Measurements from ENCODE around the gene COL21A1.

The COL21A1 gene

DNA sequence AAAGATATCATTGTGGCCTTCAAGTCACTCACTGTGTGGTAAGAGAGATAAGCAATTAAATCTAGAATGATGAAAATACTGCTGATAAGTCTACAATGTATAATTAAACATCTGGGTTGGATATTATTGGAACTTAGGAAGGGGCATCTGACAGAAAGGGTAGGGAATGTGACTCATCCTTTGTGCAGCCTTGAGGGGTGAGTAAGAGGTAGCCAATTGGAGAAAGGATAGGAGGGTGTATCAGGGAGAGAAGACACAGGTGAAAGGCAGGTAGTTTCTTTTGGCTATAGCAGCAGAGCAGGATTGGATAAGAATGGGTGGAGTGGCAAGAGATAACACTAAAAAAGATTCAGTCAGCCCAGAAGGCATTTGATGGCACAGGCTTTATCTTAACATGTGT, 182.0 kb downstream of the COL21A1 start:
- no peak overlapping the region for H3K27ac ChIP-seq
- no peak for DNase-seq (ENCODE audit: low read depth, low spot score)

DNA sequence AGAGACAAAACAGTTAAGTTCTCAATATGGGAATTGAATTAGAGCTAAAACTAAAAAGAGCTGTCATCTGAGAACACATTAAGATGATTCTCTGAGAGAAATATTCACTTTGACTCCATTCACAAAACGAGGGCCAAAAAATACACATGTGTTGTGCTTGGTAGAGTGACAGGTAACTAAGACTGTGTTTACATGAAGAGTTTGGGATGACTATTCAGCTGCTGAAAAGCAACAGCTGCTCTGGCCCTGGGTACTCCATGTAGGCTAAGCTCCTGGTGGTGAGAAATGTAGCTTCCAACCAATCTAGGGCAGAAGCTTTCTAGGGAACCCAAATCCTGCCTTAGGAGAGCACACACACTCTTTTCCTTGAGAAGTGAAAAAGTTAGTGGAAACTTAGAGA, 184.5 kb downstream of the COL21A1 start:
- DNase-seq (ENCODE audit: low read depth, low spot score) = no peak
- H3K27ac ChIP-seq = no peak overlapping the region

DNA sequence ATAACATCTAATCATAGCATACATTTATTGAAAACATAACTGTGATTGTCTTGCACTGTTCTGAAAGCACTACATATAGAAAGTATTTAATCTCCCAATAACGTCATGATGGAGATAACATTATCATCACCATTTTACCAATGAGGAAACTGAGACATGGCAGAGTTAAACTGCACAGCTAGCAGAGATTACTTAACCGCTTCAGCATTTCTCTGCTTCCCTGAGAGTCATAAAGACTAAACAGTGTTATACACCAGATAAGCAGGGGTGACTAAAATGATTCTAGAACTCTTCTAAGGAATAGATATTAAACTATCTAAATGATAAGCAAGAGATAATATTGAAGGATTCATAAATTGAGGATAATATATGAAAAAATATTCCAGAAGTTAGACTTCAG, 188.7 kb downstream of the COL21A1 start:
- no peak for DNase-seq (ENCODE audit: low read depth, low spot score)

DNA sequence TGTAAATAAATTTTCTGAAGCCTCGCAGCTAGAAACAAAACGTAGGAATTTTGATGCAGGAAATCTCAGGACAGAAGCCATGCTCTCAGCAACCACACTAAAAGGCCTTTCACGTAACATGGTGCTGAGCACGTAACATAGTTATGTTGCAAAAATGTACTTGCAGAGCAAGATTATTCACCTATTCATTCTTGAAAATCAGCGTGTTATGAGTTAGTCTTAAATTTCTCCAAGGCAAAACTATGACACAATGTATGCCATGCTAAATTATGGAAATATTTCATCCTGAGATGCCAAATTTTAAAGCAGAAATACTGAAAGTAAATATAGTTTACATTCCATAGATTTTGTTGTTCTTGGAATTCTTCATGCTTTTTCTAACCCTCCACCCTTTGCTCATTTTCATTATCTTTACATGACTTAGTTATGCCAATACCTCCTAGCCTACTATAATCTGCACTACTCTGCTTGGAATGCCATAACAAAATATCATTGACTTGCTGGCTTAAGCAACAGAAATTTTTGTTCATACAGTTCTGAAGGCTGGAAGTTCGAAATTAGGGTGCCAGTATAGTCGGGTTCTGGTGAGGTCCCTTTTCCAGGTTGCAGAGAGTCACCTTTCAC, 192.2 kb downstream of the COL21A1 start:
- H3K27ac ChIP-seq = no peak overlapping the region
- DNase-seq (ENCODE audit: low read depth, low spot score) = no peak

More for the DNA sequence above, 188.7 kb downstream of the COL21A1 start:
- no peak overlapping the region for H3K27ac ChIP-seq

DNA sequence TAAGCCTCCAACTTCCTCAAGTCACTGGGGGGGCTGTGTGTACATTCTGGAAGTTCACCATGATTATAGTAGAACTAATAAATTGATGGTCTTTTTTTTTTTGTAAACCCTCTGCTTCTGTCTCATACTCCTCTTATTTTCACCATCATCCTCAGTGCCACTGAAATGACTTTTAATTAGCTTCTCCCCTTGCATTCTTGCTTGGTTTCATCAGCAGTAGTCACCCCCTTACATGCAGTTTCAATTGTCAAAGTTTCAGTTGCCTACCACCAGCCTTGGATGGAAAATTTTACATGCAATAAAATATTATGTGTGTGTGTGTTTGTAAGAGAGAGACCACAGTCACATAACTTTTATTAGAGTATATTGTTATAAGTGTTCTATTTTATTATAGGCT, 196.2 kb downstream of the COL21A1 start:
- DNase-seq (ENCODE audit: low read depth, low spot score) = no peak
- H3K27ac ChIP-seq = no peak overlapping the region

DNA sequence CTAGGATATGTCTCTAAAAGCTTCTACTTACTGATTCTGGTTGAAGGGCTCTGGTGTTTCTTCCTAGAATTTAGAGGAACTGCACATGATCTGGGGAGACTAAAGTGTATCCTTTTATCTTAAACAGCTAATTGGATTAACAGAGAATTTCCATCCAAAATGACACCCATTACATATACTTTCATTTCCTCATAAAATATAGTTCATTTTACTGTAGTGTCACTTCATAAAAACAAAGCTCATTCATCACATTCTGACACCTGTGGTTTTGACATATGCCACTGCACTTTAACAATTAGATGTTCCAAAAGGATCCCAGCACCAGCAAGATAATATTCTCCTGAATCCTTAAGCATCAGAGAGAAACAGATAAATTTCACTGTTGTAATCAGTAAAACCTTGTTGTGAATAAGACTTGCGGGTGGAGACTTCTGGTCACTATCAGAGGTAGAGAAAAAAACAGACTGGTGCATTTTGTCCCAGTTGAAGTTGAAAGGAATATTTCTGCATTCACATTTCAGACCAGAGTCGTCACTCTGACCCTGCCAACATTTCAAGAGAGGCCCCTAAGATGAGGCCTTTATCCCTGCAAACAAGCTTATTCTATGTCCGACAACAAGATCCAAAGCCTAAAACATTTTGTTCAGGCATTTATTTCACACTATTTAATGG, 196.7 kb downstream of the COL21A1 start:
- H3K27ac ChIP-seq = no peak overlapping the region
- no peak for DNase-seq (ENCODE audit: low read depth, low spot score)

DNA sequence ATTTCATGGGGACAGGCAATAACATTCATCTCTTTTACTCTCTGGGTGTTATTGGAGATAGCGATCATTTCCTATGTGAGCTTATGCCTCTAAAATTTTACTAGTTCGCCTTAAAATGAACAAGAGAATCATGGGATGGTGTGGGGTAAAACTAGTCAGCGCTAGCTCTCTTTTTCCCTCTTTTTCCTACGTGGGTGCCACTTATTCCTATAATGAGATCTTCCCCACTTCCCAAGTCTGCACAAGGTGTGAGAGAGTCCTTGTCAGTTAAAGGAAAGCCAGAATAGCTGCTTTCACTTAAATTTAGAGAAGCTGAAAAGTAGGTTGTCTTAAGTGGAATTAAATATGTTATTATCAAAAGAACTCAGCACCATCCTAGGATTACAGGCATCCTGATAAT, 198.8 kb downstream of the COL21A1 start:
- no peak for DNase-seq (ENCODE audit: low read depth, low spot score)
- H3K27ac ChIP-seq = no peak overlapping the region

DNA sequence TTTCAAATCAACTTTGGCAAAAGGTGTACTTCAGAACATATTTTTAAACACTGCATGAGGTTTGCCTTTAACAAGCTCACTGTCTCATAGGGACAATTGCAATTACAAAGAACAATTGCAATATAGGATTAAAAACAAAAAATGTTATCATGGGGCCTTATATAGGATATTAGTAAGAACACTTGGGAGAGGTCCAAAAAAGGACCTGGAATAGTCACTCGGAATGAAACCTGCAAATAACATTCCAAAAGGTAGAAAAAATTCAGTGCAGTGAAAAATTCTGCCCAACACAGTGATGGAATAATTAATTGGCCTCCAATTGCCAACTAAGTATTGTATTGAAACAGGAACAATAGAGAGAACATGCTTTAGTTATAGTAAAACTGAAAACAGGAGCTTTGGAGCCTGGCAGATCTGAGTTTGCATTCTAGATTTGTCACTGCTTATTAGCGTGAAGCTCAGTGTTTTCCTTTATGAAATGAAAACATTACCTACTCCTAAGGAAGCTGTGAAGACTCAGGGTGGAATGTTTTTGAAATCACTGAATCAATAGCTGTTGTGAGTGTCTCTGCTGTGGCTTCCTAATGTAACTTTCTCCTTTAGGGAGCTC, 199.3 kb downstream of the COL21A1 start:
- DNase-seq (ENCODE audit: low read depth, low spot score) = no peak
- H3K27ac ChIP-seq = no peak overlapping the region

DNA sequence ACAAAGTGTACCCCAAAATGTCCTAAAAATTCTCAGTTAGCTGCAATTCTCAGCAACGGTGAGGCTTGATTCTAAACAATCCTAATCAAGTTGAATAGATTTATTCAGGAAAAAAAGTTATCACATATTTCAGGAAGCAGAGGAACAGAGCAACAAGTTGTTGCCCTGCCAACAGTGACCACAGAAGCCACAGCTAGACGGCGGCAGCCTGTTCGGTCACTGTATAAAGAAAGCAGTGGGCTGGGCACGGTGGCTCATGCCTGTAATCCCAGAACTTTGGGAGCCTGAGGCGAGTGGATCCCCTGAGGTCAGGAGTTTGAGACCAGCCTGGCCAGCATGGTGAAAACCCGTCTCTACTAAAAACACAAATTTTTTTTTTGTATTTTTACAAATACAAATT, 200.8 kb downstream of the COL21A1 start:
- DNase-seq (ENCODE audit: low read depth, low spot score) = peak; percentile 39
- H3K27ac ChIP-seq = no peak overlapping the region

DNA sequence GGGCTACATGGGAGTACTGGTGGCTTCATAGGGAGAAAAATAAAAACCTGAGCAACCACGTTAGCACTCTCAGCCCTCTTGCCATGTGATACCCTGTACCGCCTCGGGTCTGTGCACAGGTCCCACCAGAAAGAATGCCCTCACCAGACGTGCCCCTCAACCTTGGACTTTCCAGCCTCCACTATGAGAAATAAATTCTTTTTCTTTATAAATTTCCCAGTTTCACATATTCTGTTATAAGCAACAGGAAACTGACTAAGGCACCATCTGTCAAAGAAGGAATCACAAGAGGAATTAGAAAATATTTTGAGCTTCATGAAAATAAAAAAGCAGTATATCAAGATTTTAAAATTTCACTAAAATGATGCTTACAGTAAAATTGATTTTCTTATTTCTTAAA, 203.6 kb downstream of the COL21A1 start:
- peak overlapping the region; percentile 8 for H3K27ac ChIP-seq
- DNase-seq (ENCODE audit: low read depth, low spot score) = no peak

DNA sequence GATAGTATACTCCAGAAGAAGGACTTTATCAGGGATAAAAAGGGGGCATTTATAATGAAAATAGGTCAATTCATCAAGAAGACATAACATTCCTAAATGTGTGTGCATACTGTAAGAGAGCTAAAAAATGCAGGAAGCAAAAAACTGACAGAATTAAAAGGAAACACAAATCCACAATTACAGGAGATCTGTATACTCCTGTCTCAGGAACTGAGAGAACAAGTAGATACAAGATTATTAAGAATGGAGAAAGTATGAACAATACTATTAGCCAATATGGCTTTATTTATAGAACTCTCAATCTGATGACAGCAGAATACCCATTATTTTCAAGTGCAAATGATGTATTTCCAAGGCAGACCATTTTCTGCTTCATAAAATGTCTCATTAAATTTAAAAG, 204.3 kb downstream of the COL21A1 start:
- no peak for DNase-seq (ENCODE audit: low read depth, low spot score)
- H3K27ac ChIP-seq = peak overlapping the region; percentile 8

DNA sequence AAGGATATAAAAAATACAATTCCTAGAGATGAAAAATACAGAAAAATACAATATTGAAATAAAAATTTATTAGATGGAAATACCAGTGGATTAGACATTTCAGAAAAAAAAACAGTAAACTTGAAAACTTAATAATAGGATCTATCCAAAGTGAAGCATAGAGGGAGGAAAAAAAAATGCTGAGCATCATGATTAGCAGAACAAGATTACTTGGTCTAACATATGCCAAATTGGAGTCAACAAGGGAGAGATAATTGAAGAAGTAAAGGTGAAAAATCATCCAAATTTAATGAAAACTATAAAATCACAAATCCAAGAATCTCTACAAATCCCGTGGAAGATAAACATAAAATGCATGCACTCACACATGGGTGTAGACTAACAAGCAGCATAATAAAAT, 205.8 kb downstream of the COL21A1 start:
- no peak for DNase-seq (ENCODE audit: low read depth, low spot score)
- H3K27ac ChIP-seq = no peak overlapping the region

DNA sequence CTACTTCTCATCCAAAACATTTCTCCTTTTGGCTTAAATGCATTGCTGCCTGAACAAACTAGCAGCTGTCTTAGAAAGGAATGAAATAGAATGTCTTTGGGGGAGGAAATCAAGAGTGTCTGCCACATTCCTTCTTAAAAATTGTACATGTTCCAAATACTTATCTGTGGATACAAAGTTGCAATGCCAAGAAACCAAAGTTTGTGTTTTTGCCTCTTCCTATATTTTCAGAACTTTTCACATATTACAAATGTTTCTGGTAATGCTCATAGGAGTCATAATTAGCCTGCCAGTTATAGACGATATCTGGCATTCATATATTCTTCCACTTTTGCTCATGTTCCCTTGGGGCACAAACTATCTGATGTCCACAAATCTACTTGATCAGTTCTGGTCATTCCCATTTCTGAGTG, 206.5 kb downstream of the COL21A1 start:
- DNase-seq (ENCODE audit: low read depth, low spot score) = no peak
- peak overlapping the region; percentile 27 for H3K27ac ChIP-seq

DNA sequence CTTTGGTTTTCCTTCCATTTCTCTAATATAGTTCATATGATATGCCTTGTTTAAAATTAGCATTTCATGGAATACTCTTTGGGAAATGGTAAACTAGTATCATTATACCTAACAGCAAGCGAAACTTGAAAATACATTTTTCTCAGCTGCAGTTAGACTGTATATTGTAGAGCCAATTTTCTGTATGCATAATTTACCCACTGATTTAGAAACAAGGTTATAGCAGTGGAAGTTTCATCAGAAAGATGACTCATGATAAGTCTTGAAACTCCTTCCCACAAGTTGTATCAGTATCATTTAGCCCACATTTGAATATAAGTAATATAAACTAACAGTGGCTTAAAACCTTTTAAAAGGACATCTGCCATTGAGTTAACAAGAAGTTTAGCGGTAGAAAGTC, 207.2 kb downstream of the COL21A1 start:
- DNase-seq (ENCODE audit: low read depth, low spot score) = peak; percentile 22
- H3K27ac ChIP-seq = peak overlapping the region; percentile 27

DNA sequence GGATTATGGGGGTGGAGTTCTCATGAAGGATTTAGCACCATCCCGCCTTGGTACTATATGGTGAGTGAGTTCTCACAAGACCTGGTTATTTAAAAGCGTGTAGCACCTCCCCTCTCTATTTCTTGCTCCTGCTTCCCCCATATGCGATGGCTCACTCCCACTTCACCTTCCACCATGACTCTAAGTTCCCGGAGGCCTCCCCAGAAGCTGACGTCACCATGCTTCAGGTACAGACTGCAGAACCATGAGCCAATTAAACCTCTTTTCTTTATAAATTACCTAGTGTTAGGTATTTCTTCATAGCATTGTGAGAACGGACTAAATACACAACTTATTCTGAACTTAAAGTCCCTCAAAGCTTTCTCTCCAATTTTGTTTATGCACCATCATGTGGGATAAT, 208.6 kb downstream of the COL21A1 start:
- H3K27ac ChIP-seq = no peak overlapping the region
- DNase-seq (ENCODE audit: low read depth, low spot score) = no peak

DNA sequence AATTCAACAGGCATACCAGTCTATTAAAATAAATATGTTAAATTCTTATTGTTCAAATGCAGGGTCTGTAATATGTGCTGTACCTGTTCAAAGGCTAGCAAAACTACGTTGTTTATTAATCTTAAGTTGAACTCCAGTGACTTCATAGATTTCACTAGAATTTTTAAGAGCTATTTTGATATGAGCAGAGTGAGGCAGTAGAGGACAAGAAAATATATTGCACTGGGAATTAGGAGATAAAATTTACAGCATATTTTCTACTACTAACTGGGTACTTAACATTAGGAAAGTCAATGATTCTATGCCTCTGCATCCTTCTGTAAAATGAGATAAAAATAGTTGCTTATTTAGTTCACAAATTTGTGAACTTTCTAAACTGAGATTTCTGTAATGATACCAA, 209.8 kb downstream of the COL21A1 start:
- no peak for DNase-seq (ENCODE audit: low read depth, low spot score)
- H3K27ac ChIP-seq = no peak overlapping the region

DNA sequence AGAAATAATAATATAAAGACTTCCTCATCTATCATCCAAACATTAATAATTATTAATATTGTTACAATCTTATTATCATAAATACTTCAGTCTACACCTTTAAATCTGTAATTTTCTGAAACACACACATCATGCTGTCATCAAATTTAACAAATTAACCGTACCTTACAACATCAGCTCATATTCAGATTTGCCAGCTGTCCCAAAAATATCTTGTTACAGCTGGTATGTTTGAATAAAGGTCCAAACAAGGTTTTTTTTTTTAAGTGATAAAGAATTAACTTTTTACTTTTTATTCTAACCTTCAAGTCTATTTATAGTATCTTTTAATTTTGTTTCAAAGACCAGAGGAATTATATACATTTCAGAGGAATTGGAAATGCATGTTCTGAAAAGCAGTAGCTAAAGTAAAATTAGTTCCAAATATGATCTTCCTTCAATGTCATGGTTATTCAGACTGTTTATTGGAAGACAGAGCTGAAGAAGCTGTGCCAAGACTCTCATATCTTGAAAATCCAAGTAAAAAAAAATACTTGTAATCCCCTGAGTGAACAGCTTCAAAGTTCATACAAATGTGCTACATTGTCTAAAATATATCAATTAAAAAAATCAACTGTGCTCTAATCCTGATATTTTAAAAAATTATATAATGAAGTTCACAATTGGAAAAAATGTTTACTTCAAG, 210.3 kb downstream of the COL21A1 start:
- DNase-seq (ENCODE audit: low read depth, low spot score) = no peak
- no peak overlapping the region for H3K27ac ChIP-seq

DNA sequence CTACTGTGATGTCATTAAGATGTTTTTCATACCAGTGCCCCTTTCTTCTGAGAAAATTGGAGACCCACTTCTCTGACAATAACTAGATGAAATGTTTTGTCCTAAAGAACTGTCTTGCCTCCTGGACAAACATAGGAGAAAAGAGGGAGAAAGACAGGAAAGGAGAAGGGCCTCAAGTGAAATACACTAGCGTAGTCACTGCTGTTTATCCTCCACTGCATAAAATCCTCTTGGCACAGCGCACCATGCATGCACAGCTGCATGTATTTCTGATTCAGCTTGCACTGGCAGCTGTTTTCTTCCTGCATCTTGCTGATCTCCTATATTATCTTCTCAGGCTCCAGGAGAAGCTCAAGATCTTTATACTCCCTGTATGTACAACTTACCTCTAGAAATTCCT, 214.0 kb downstream of the COL21A1 start:
- no peak for DNase-seq (ENCODE audit: low read depth, low spot score)
- H3K27ac ChIP-seq = no peak overlapping the region

DNA sequence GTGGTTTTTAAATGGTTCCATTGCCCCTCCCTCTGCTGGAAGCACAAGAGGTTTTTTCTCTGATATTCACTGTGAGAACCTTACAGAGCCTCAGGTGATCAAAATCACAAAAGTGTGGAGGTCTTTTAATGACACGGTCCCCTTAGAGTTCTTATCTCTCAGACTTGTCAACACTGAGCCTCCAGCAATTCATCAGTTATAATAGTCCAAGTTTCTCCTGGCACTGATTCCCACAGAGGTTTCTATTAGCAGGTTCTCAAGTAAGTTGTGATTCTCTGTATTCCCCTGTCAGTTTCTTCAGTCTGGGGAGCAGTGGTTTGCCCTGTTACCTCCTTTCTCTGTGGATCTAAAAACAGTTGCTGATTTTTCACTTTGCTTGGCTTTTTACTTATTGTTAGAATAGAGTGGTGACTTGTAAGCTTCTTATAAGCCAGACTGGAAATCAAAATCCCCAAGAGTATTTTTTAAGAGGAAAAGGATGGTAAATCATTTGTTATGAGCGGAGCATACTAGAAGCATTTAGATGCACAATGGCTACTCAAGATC, 214.6 kb downstream of the COL21A1 start:
- no peak overlapping the region for H3K27ac ChIP-seq
- no peak for DNase-seq (ENCODE audit: low read depth, low spot score)

DNA sequence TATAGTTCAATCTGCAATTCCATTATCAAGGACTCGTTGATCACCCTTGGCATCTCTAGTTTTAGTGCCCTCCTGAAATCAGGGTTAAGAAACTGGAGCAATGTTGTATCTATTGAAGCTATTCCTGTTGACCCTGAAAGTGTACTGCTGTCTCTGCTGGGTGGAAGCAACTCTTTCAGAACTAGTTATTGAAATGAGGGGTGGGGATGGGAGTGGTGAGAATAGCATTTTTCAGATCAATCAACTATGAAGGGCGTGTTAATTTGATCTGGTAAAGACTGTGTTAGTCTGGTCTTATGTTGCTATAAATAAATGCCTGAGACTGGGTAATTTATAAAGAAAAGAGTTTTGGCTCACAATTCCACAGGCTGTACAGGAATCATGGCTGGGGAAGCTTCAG, 219.5 kb downstream of the COL21A1 start:
- DNase-seq (ENCODE audit: low read depth, low spot score) = no peak
- no peak overlapping the region for H3K27ac ChIP-seq

Data from epithelial cell of prostate (primary cell).